ENCODE results near the gene PSMD3. TPM values are rescaled to one million over a fixed set of nuclear protein-coding genes. Genes with fewer than 3 reads are reported as not detected.

Gene PSMD3
- total and polyA plus RNA-seq, 4 donors = 54.3 to 136 (median 104) TPM

DNA sequence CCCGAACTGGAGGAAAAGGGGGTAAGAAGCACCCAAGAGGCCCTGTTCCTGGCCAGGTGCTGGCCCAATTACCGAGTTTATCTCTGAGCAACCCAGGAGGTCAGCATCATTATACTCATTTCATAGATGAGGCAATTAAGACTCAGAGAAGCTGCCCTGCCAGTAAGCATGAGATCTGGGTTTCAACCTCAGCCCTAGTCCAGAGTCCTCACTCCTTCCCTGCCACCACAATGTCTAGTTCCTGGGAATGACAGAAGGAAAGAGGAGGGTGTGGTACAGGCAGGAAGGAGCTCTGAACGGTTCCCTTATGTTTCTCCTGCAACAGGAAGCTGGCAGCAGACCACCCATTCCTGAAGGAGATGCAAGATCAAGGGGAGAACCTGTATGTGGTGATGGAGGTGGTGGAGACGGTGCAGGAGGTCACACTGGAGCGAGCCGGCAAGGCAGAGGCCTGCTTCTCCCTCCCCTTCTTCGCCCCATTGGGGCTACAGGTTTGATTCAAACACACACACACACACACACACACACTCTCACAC, 10.4 kb upstream of the PSMD3 start:
- Histone ChIP-seq H3K4me1 (ENCODE audit: control insufficient read depth, insufficient read depth, low read length) (no peaks in the 10 kb centered on the region), H3K27ac (ENCODE audit: low read depth, low read length) (no peak overlapping the region), H3K27me3 (ENCODE audit: control insufficient read depth, insufficient read depth, low read length) (peaks cover 15% of the 10 kb centered on the region), H3K36me3 (ENCODE audit: control insufficient read depth, insufficient read depth, low read length) (no peaks in the 10 kb centered on the region), H3K9me3 (ENCODE audit: control insufficient read depth, insufficient read depth, low read length) (no peaks in the 10 kb centered on the region), H3K4me3 (ENCODE audit: low read depth, low read length) (no peak overlapping the region)
- WGBS (ENCODE audit: insufficient coverage) = 80% methylated on average over 1 of the region's 7 CpGs
- DNase-seq (ENCODE audit: low read depth in 4 of 6, low spot score in 6 of 6) = no peak

DNA sequence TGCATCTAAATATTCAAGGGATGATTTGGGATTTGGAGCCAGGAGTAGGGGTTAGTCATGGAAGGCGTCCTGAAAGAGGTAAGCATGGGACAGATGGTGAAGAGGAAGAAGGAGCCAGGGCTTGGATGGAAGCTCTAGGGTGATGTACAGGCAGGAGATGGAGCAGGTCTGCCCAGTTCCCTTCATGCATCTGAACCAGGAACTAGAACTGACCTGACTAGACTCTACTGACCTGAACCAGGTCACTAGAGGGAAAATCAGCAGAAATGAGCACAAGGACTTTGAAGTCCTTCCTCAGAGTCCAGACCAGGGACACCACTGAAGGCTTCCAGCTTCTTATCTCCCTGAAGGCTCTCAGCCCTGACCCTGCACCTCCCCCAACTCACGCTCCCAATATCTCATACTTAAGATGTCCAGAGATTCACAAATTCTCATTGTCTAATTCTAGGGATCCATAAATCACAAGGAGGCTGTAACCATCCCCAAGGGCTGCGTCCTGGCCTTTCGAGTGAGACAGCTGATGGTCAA, 9.5 kb upstream of the PSMD3 start:
- 89% methylated on average over 3 of the region's 4 CpGs for WGBS (ENCODE audit: insufficient coverage)
- no peaks in the 10 kb centered on the region for H3K36me3 ChIP-seq (ENCODE audit: control insufficient read depth, insufficient read depth, low read length)
- no peaks in the 10 kb centered on the region for H3K4me1 ChIP-seq (ENCODE audit: control insufficient read depth, insufficient read depth, low read length)
- no peak overlapping the region for H3K27ac ChIP-seq (ENCODE audit: low read depth, low read length)
- DNase-seq (ENCODE audit: low read depth in 4 of 6, low spot score in 6 of 6) = no peak
- no peak overlapping the region for H3K4me3 ChIP-seq (ENCODE audit: low read depth, low read length)
- H3K27me3 ChIP-seq (ENCODE audit: control insufficient read depth, insufficient read depth, low read length) = peaks cover 12% of the 10 kb centered on the region
- no peaks in the 10 kb centered on the region for H3K9me3 ChIP-seq (ENCODE audit: control insufficient read depth, insufficient read depth, low read length)

DNA sequence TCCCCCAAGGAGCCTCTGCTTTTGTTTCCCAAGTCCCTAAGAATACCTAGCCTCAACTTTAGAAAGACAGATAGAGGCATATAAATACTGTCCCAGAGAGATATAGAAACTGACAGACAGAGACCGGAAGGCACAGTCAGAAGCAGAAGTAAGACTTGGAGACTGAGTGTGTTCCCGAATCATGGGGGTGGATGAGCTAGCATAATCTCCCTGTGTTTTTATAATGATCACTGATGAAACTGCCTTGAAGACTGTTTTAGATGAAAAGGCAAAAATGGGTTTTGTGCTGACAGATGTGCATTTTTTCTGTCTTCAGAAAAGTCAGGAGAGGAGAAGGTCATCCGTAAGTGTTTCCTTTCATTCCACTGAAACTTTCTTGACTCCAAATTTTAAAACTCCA, 8.3 kb upstream of the PSMD3 start:
- peaks cover 12% of the 10 kb centered on the region for H3K27me3 ChIP-seq (ENCODE audit: control insufficient read depth, insufficient read depth, low read length)
- no peaks in the 10 kb centered on the region for H3K9me3 ChIP-seq (ENCODE audit: control insufficient read depth, insufficient read depth, low read length)
- no peak for DNase-seq (ENCODE audit: low read depth in 4 of 6, low spot score in 6 of 6)
- no peaks in the 10 kb centered on the region for H3K36me3 ChIP-seq (ENCODE audit: control insufficient read depth, insufficient read depth, low read length)
- no peak overlapping the region for H3K4me3 ChIP-seq (ENCODE audit: low read depth, low read length)
- H3K4me1 ChIP-seq (ENCODE audit: control insufficient read depth, insufficient read depth, low read length) = no peaks in the 10 kb centered on the region
- H3K27ac ChIP-seq (ENCODE audit: low read depth, low read length) = no peak overlapping the region
- WGBS (ENCODE audit: insufficient coverage) = 70% methylated on average over 2 of the region's 3 CpGs

DNA sequence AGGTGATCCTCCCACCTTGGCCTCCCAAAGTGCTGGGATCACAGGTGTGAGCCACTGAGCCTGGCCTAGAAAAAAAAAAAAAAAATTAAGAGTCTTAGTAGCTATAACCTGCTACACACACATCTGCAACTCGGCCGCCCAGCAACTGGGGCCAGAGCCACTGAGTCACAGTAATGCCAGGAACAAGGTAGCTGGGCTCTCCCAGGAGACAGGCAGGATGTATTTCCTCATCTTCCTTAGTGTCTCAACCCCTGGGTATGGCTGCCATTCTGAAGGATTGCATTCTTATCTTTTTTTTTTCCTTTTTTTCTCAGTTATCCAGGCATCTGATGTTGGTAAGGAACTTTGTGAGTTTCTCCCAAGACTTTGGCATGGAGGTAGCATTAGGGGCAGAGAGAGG, 7.1 kb upstream of the PSMD3 start:
- Histone ChIP-seq H3K27me3 (ENCODE audit: control insufficient read depth, insufficient read depth, low read length) (peaks cover 12% of the 10 kb centered on the region), H3K9me3 (ENCODE audit: control insufficient read depth, insufficient read depth, low read length) (no peaks in the 10 kb centered on the region)
- 88% methylated on average over 2 of the region's 2 CpGs for WGBS (ENCODE audit: insufficient coverage)

GRCh38 chr17:39974433-39974832, 6.2 kb upstream of the PSMD3 start:
- Histone ChIP-seq H3K9me3 (ENCODE audit: control insufficient read depth, insufficient read depth, low read length) (no peaks in the 10 kb centered on the region), H3K4me3 (ENCODE audit: low read depth, low read length) (no peak overlapping the region), H3K27me3 (ENCODE audit: control insufficient read depth, insufficient read depth, low read length) (peaks cover 12% of the 10 kb centered on the region), H3K27ac (ENCODE audit: low read depth, low read length) (no peak overlapping the region), H3K4me1 (ENCODE audit: control insufficient read depth, insufficient read depth, low read length) (no peaks in the 10 kb centered on the region), H3K36me3 (ENCODE audit: control insufficient read depth, insufficient read depth, low read length) (no peaks in the 10 kb centered on the region)
- DNase-seq (ENCODE audit: low read depth in 4 of 6, low spot score in 6 of 6) = no peak
- WGBS (ENCODE audit: insufficient coverage) = 76% methylated on average over 4 of the region's 5 CpGs

More for the DNA sequence above, 7.1 kb upstream of the PSMD3 start:
- no peak for DNase-seq (ENCODE audit: low read depth in 4 of 6, low spot score in 6 of 6)
- Histone ChIP-seq H3K36me3 (ENCODE audit: control insufficient read depth, insufficient read depth, low read length) (no peaks in the 10 kb centered on the region), H3K27ac (ENCODE audit: low read depth, low read length) (no peak overlapping the region), H3K4me1 (ENCODE audit: control insufficient read depth, insufficient read depth, low read length) (no peaks in the 10 kb centered on the region), H3K4me3 (ENCODE audit: low read depth, low read length) (no peak overlapping the region)

GRCh38 chr17:39975801-39976200, 4.8 kb upstream of the PSMD3 start:
- Histone ChIP-seq H3K4me3 (ENCODE audit: low read depth, low read length) (no peak overlapping the region), H3K27me3 (ENCODE audit: control insufficient read depth, insufficient read depth, low read length) (peaks cover 5% of the 10 kb centered on the region), H3K4me1 (ENCODE audit: control insufficient read depth, insufficient read depth, low read length) (no peaks in the 10 kb centered on the region), H3K9me3 (ENCODE audit: control insufficient read depth, insufficient read depth, low read length) (no peaks in the 10 kb centered on the region), H3K27ac (ENCODE audit: low read depth, low read length) (no peak overlapping the region), H3K36me3 (ENCODE audit: control insufficient read depth, insufficient read depth, low read length) (no peaks in the 10 kb centered on the region)
- DNase-seq (ENCODE audit: low read depth in 4 of 6, low spot score in 6 of 6) = peak in 1 of 6 donors; percentile 38
- WGBS (ENCODE audit: insufficient coverage) = 49% methylated on average over 3 of the region's 4 CpGs

DNA sequence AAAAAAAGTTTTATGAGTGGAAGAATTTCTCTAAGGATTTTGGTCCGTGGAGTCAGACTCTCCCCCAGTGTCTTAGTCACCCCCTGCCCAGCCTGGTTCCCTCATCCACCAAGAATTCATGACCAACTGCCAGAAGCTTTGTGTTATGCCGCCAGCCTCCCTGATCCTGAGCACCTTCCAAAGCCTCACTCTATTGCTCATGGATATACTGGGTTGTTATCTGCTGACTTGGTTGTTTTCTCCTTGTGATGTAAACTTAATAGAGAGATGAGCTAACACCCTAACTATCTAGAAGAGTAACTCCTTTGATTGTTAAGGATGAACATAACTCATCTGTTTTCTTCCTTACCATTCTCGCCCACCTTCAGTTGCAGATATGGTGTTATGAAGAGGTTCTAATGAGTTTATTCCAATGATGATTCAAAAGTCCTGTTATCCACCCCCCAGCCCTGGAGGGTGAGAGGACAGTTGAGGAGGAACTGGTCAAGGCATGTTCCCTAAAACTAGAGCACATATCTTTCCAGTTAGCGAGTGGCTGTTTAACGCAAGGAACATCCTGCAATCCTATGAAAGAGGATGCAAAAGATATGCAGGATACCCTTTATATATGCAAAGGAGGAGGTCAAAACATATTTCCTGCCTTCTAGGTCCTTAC, 1.5 kb upstream of the PSMD3 start:
- H3K36me3 ChIP-seq (ENCODE audit: control insufficient read depth, insufficient read depth, low read length) = peaks cover 5% of the 10 kb centered on the region
- no peak for DNase-seq (ENCODE audit: low read depth in 4 of 6, low spot score in 6 of 6)
- H3K4me1 ChIP-seq (ENCODE audit: control insufficient read depth, insufficient read depth, low read length) = no peaks in the 10 kb centered on the region
- no peaks in the 10 kb centered on the region for H3K27me3 ChIP-seq (ENCODE audit: control insufficient read depth, insufficient read depth, low read length)
- no CpG with 5 or more reads among the region's 5 CpGs for WGBS (ENCODE audit: insufficient coverage)
- H3K4me3 ChIP-seq (ENCODE audit: low read depth, low read length) = no peak overlapping the region
- no peak overlapping the region for H3K27ac ChIP-seq (ENCODE audit: low read depth, low read length)
- no peaks in the 10 kb centered on the region for H3K9me3 ChIP-seq (ENCODE audit: control insufficient read depth, insufficient read depth, low read length)

GRCh38 chr17:39979893-39980350, 685 bp upstream of the PSMD3 start:
- Histone ChIP-seq H3K27me3 (ENCODE audit: control insufficient read depth, insufficient read depth, low read length) (no peaks in the 10 kb centered on the region), H3K36me3 (ENCODE audit: control insufficient read depth, insufficient read depth, low read length) (peaks cover 13% of the 10 kb centered on the region), H3K27ac (ENCODE audit: low read depth, low read length) (peak overlapping the region; percentile 89), H3K4me1 (ENCODE audit: control insufficient read depth, insufficient read depth, low read length) (no peaks in the 10 kb centered on the region), H3K4me3 (ENCODE audit: low read depth, low read length) (peak overlapping the region; percentile 86), H3K9me3 (ENCODE audit: control insufficient read depth, insufficient read depth, low read length) (no peaks in the 10 kb centered on the region)
- DNase-seq (ENCODE audit: low read depth in 4 of 6, low spot score in 6 of 6) = peak in 5 of 6 donors; percentile 12 to 84 (median 17)
- WGBS (ENCODE audit: insufficient coverage) = 0% methylated on average over 9 of the region's 10 CpGs

DNA sequence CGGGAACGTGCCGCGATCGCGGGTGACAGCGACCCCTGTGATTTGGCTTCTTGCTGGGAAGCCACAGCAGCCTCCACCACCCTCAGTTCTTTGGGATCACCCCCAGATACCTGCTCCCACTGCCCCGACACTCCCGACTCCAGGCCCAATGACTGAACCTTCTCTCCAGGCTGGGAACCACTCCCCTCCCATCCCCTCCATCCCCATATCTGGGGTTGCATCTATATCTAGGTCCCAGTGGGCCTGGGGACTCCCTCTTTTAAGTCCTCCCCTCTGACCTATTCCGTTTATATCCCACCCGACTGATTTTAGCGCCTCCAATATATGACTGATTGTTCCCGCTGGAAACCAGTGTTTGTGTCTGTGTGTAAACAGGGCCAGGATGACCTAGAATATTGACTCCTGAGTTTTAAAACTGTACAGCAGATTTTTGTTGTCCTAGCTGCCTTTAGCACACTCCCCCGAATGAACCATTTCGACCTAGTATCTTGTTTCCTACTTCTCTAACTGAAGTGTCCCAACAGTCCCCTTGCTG, 667 bp downstream of the PSMD3 start:
- peak overlapping the region; percentile 17 for H3K27ac ChIP-seq (ENCODE audit: low read depth, low read length)
- no peaks in the 10 kb centered on the region for H3K27me3 ChIP-seq (ENCODE audit: control insufficient read depth, insufficient read depth, low read length)
- H3K9me3 ChIP-seq (ENCODE audit: control insufficient read depth, insufficient read depth, low read length) = no peaks in the 10 kb centered on the region
- H3K4me1 ChIP-seq (ENCODE audit: control insufficient read depth, insufficient read depth, low read length) = no peaks in the 10 kb centered on the region
- 4% methylated on average over 11 of the region's 15 CpGs for WGBS (ENCODE audit: insufficient coverage)
- no peak for DNase-seq (ENCODE audit: low read depth in 4 of 6, low spot score in 6 of 6)
- H3K36me3 ChIP-seq (ENCODE audit: control insufficient read depth, insufficient read depth, low read length) = peaks cover 24% of the 10 kb centered on the region
- peak overlapping the region; percentile 86 for H3K4me3 ChIP-seq (ENCODE audit: low read depth, low read length)

Data from spinal cord (tissue), 10 donors.